GM12878 (cell line): Measurements from ENCODE around the gene CDC45. TPM values are rescaled to one million over a fixed set of nuclear protein-coding genes. Genes with fewer than 3 reads are reported as not detected.

ENCODE experiments used
- ATAC-seq: fragments of 200-7000 bp; cut with Tn5 transposase; 3 replicates; pipeline ENCODE4 v1.9.1; 2020; ENCODE audit warnings: mild to moderate bottlenecking, moderate library complexity
- BruUV-seq: library from RNA; stranded (reverse); fragments of 400-500 nt; replicated peaks from 2 replicates; lab custom pipeline; 2021; lab: Mats Ljungman, UMichigan
- CTCF ChIA-PET: fragments of 300-600 bp; sonication (Branson Sonifier 250); formaldehyde crosslinking; extraction: SDS; loops from one replicate; lab custom pipeline; 2021; ENCODE audit warnings: inconsistent platforms; lab: Yijun Ruan, JAX
- POLR2A ChIA-PET: fragments of 350-600 bp; formaldehyde crosslinking; extraction: SDS; loops from one replicate; lab custom pipeline; 2021; ENCODE audit warnings: inconsistent platforms; lab: Charles Lee
- RAD21 ChIA-PET: fragments of 300-600 bp; sonication (Branson Sonifier 250); formaldehyde crosslinking; loops from one replicate; lab custom pipeline; 2023; ENCODE audit warnings: antibody characterized with exemption; ENCODE audit not compliant: unreplicated experiment; lab: Charles Lee
- SMC1A ChIA-PET: fragments of 300-600 bp; sonication (Branson Sonifier 250); formaldehyde crosslinking; loops from one replicate; lab custom pipeline; 2023; ENCODE audit not compliant: unreplicated experiment, uncharacterized antibody; lab: Charles Lee
- DNase-seq: peaks from one replicate; pipeline ENCODE4 v3.0.0-alpha.2; 2011; ENCODE audit warnings: low read depth, low spot score
- FAIRE-seq: peaks from 3 replicates; lab custom pipeline; 2011; peaks lifted over from hg19 to GRCh38; lab: Jason Lieb, UNC
- H2AFZ ChIP-seq: 2 replicates; pipeline ENCODE4 v1.6.0; 2011; ENCODE audit warnings: low read depth, low read length, control low read depth; ENCODE audit not compliant: control insufficient read depth
- H3K27ac ChIP-seq: 2 replicates; pipeline ENCODE4 v1.5.1; 2011; ENCODE audit warnings: control low read depth; ENCODE audit not compliant: control insufficient read depth, insufficient read depth
- H3K27me3 ChIP-seq, 2 experiments: replicated peaks in 1 of 2; 2 replicates each; pipeline versions ENCODE4 v1.6.0 to v1.6.1; 2011; ENCODE audit warnings: low read length in 1 of 2; ENCODE audit not compliant: control insufficient read depth in 2 of 2, insufficient read depth in 2 of 2
- H3K36me3 ChIP-seq, 2 experiments: 2 replicates each; pipeline ENCODE4 v1.5.1; 2011; ENCODE audit warnings: low read length in 1 of 2; ENCODE audit not compliant: control insufficient read depth in 2 of 2, insufficient read depth in 2 of 2
- H3K4me1 ChIP-seq: 2 replicates; pipeline ENCODE4 v1.6.1; 2011; ENCODE audit warnings: mild to moderate bottlenecking, low read length, moderate library complexity, mixed read lengths; ENCODE audit not compliant: control insufficient read depth, insufficient read depth
- H3K4me2 ChIP-seq: 2 replicates; pipeline ENCODE4 v1.6.0; 2011; ENCODE audit warnings: control low read depth; ENCODE audit not compliant: control insufficient read depth, insufficient read depth
- H3K4me3 ChIP-seq: fragments of 200-600 bp; sonication (generic); 2 replicates; pipeline ENCODE4 v1.5.1; 2016
- H3K79me2 ChIP-seq: 2 replicates; pipeline ENCODE4 v1.6.0; 2011; ENCODE audit warnings: low read length; ENCODE audit not compliant: control insufficient read depth, insufficient read depth
- H3K9ac ChIP-seq: 2 replicates; pipeline ENCODE4 v1.8.0; 2011; ENCODE audit warnings: low read length, control low read depth, mixed read lengths; ENCODE audit not compliant: control insufficient read depth, insufficient read depth
- H3K9me3 ChIP-seq: replicated peaks from 3 replicates; pipeline ENCODE4 v1.5.1; 2011; ENCODE audit warnings: mild to moderate bottlenecking, low read length; ENCODE audit not compliant: control insufficient read depth, insufficient read depth
- H4K20me1 ChIP-seq: 2 replicates; pipeline ENCODE4 v1.6.0; 2011; ENCODE audit not compliant: control insufficient read depth, insufficient read depth
- CHD1 ChIP-seq: IDR thresholded peaks from 2 replicates; pipeline ENCODE4 v1.6.1; 2012; ENCODE audit warnings: low read depth, low read length, improper control_type of control experiment
- MEF2B ChIP-seq: fragments of 450-650 bp; IDR thresholded peaks from 2 replicates; pipeline ENCODE4 v1.6.1; 2018; ENCODE audit warnings: mild to moderate bottlenecking, moderate library complexity; ENCODE audit not compliant: partially characterized antibody, poor library complexity, severe bottlenecking
- PML ChIP-seq: IDR thresholded peaks from 2 replicates; pipeline ENCODE4 v1.6.1; 2012; ENCODE audit warnings: low read length, inconsistent platforms
- POLR2AphosphoS5 ChIP-seq: IDR thresholded peaks from 2 replicates; pipeline ENCODE4 v1.6.1; 2011; ENCODE audit warnings: mild to moderate bottlenecking, low read length, inconsistent platforms
- RCOR1 ChIP-seq: conservative IDR thresholded peaks from 2 replicates; pipeline ENCODE4 v1.6.1; 2012; ENCODE audit warnings: low read depth, low read length, improper control_type of control experiment
- RELA ChIP-seq: fragments of 450-650 bp; IDR thresholded peaks from 2 replicates; pipeline ENCODE4 v1.8.0; 2014; ENCODE audit warnings: borderline replicate concordance; ENCODE audit not compliant: partially characterized antibody
- RFX5 ChIP-seq: IDR thresholded peaks from 2 replicates; pipeline ENCODE4 v1.6.1; 2011; ENCODE audit warnings: low read depth, low read length, improper control_type of control experiment
- SMAD1 ChIP-seq: fragments of 450-650 bp; IDR thresholded peaks from 2 replicates; pipeline ENCODE4 v1.6.1; 2018; ENCODE audit warnings: mild to moderate bottlenecking, low read depth; ENCODE audit not compliant: partially characterized antibody
- SUZ12 ChIP-seq: fragments of 200-600 bp; sonication (generic); IDR thresholded peaks from one replicate; pipeline ENCODE4 v1.6.1; 2018; ENCODE audit warnings: antibody characterized with exemption, mild to moderate bottlenecking; ENCODE audit not compliant: unreplicated experiment
- ZBTB40 ChIP-seq: fragments of 450-650 bp; IDR thresholded peaks from 2 replicates; pipeline ENCODE4 v1.6.1; 2016; ENCODE audit warnings: mild to moderate bottlenecking, moderate library complexity, borderline replicate concordance
- WGBS: methylation state at CpG from one replicate; pipeline ENCODE4 v1.1.6; 2016; ENCODE audit warnings: low lambda C conversion rate; ENCODE audit not compliant: insufficient replicate concordance, insufficient coverage; ENCODE audit errors: missing lambda C conversion rate; 5-methylcytosine and 5-hydroxymethylcytosine counted together
- in situ Hi-C: fragments of 300-500 bp; cut with MboI; formaldehyde crosslinking; loops from 9 replicates; pipeline ENCODE4 v1.14.3; 2018; ENCODE audit warnings: mixed read lengths
- intact Hi-C: fragments of 100-400 bp; cut with micrococcal nuclease; formaldehyde crosslinking; loops from one replicate; pipeline ENCODE4 v1.14.2; 2022; ENCODE audit not compliant: unreplicated experiment
- polyA plus RNA-seq, 11 experiments: library from polyadenylated mRNA; depleted of rRNA in 4 of 11; unstranded in 6 of 11; stranded (reverse) in 5 of 11; fragments of >200 nt; fragmentation: Nextera tagmentation in 4 of 11; fragmentation: Illumina TruSeq in 1 of 11; extraction: Ambion mirVana in 4 of 11; extraction: Trizol in 1 of 11; gene quantifications; 1 replicate in 1 of 11; 2 replicates in 10 of 11; pipeline versions ENCODE4 v1.2.1 to v1.2.3, GENCODE V29; 2011 to 2016; ENCODE audit warnings: inconsistent platforms in 2 of 11, missing spikeins in 2 of 11, low read depth in 1 of 11
- total RNA-seq, 4 experiments: library from RNA; depleted of rRNA in 3 of 4; stranded (reverse); fragments of >200 nt in 3 of 4; fragmentation: Illumina TruSeq in 1 of 4; extraction: Trizol in 1 of 4; gene quantifications; 2 replicates each; pipeline versions ENCODE4 v1.2.1 to v1.2.3, GENCODE V29; 2013 to 2021
- TF ChIP-seq, protein P1 (sequence below): fragments of 450-650 bp; IDR thresholded peaks from 2 replicates; pipeline ENCODE4 v1.6.1; 2018; ENCODE audit warnings: borderline replicate concordance, mild to moderate bottlenecking; ENCODE audit not compliant: partially characterized antibody

The CDC45 gene
- total and polyA plus RNA-seq, 10 of the 15 experiments (the other 5 are each of a cell fraction or from before 2014, with no cell fraction given): 40.8 to 88.5 (median 54.2) TPM

- TF ChIP-seq SUZ12 (no peak), ZBTB40 (no peak)
Observed at GRCh38 chr22:19434401-19434800, 45.3 kb upstream of the CDC45 start (continued).

DNA sequence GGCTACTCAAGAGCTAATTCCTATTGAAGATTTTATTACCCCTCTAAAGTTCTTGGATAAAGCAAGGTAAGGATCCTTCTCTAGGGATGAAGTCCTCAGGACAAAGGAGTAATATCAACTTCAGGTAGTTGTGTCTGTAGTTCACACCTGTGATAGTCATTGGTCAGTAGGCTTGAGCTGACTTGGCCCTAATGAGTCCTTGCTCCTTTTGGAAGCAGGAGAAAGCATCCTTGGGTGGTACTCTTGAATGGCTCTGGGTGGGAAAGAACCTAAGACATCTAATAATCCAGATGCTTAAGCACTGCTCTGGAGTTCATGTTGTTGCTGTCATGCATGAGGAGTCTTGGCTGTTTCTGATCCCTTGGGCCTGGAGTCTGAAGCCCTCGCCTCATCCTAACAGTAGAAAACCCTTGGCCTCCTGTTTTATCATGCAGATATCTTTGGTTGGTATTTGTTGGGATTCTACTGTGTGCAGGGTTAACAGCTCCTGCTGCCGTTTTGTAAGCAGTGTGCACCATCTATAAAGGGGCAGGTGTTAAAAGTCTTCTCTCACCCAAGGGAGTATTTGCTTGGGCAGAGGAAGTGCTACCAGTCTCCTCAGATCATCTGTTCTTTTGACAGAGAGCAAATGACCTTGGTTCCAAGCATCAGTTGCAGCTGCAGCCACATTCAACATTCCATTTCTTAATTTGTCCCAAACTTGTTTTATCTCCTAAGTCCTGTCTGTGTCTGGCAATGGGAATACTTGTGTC, 44.7 kb upstream of the CDC45 start:
- intact Hi-C loops (loop anchor here (5.0 kb wide), 1 partner anchor 258 kb away; the partner anchor contains the start of gene SLC25A1), in situ Hi-C loops (loop anchor here (25.0 kb wide), 1 partner anchor 1798 kb away; the partner anchor contains the start of genes ATP6V1E1 and BCL2L13)
- H3K27ac ChIP-seq: no peak overlapping the region
- no peak overlapping the region for H3K9ac ChIP-seq
- FAIRE-seq: no peak
- ATAC-seq: no peak
- H4K20me1 ChIP-seq: no peaks in the 10 kb centered on the region
- H2AFZ ChIP-seq: no peak overlapping the region
- WGBS: 28% methylated on average over 2 of the region's 2 CpGs
- no peak for DNase-seq
- no peaks in the 10 kb centered on the region for H3K27me3 ChIP-seq
- ChIA-PET SMC1A (interaction anchor here (0.6 to 2.3 kb wide), 2 partner anchors 10 to 26 kb away, joined by 3 to 18 read pairs; no protein-coding TSS in a partner anchor), CTCF (interaction anchor here (1.1 to 1.5 kb wide), 3 partner anchors 12 to 290 kb away, joined by 3 to 9 read pairs (median 3); partner anchors contain the start of genes C22orf39 and ESS2), POLR2A (interaction anchor here (3.0 kb wide), 1 partner anchor 10 kb away, joined by 19 read pairs; no protein-coding TSS in a partner anchor), RAD21 (interaction anchor here (1.2 kb wide), 1 partner anchor 256 kb away, joined by 3 read pairs; the partner anchor contains the start of gene SLC25A1)
- H3K4me1 ChIP-seq: no peaks in the 10 kb centered on the region
- H3K9me3 ChIP-seq: no peaks in the 10 kb centered on the region
- no TSS peak for BruUV-seq
- no peak overlapping the region for H3K4me2 ChIP-seq
- H3K4me3 ChIP-seq: no peak overlapping the region
- H3K79me2 ChIP-seq: peaks cover 28% of the 10 kb centered on the region
- peaks cover 2 to 7% of the 10 kb centered on the region in 2 experiments; a peak in 2 of 4 replicates for H3K36me3 ChIP-seq
- TF ChIP-seq, protein P1, sequence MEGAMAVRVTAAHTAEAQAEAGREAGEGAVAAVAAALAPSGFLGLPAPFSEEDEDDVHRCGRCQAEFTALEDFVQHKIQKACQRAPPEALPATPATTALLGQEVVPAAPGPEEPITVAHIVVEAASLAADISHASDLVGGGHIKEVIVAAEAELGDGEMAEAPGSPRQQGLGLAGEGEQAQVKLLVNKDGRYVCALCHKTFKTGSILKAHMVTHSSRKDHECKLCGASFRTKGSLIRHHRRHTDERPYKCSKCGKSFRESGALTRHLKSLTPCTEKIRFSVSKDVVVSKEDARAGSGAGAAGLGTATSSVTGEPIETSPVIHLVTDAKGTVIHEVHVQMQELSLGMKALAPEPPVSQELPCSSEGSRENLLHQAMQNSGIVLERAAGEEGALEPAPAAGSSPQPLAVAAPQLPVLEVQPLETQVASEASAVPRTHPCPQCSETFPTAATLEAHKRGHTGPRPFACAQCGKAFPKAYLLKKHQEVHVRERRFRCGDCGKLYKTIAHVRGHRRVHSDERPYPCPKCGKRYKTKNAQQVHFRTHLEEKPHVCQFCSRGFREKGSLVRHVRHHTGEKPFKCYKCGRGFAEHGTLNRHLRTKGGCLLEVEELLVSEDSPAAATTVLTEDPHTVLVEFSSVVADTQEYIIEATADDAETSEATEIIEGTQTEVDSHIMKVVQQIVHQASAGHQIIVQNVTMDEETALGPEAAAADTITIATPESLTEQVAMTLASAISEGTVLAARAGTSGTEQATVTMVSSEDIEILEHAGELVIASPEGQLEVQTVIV: no peak
- TF ChIP-seq PML: no peak
- TF ChIP-seq CHD1: no peak
- no peak for TF ChIP-seq RFX5
- no peak for TF ChIP-seq SMAD1
- no peak for TF ChIP-seq SUZ12
- TF ChIP-seq MEF2B: no peak
- no peak for TF ChIP-seq POLR2AphosphoS5
- no peak for TF ChIP-seq RELA
- no peak for TF ChIP-seq RCOR1
